Epidermal melanocyte (primary cell): ENCODE measurements around the gene DDIAS.
"Not testable (repeated sequence)": the region's sequence is repeated elsewhere in the genome, so short reads cannot be mapped to it uniquely, and the experiment has no call there.

ENCODE experiments used
- DNase-seq: peaks from one replicate; pipeline ENCODE4 v3.0.0; 2011; ENCODE audit warnings: low spot score; ENCODE audit not compliant: insufficient read length

The DDIAS gene

GRCh38 chr11:82901165-82901921, at the start of gene DDIAS:
DDIAS (plus strand) TSS chr11:82901736; CDS start chr11:82914739, 13,003 bp downstream.
- DNase-seq, result peak; percentile 86

- no peak for DNase-seq
Observed at GRCh38 chr11:82854242-82854641, 47.3 kb upstream of the DDIAS start.

GRCh38 chr11:82854916-82855315, 46.6 kb upstream of the DDIAS start:
- DNase-seq, result not testable (repeated sequence)

GRCh38 chr11:82855616-82856015, 45.9 kb upstream of the DDIAS start:
- DNase-seq, result no peak

- DNase-seq, result no peak
Observed at GRCh38 chr11:82857145-82857544, 44.4 kb upstream of the DDIAS start.

- no peak for DNase-seq
Observed at GRCh38 chr11:82858133-82858532, 43.4 kb upstream of the DDIAS start.

GRCh38 chr11:82858556-82859091, 42.9 kb upstream of the DDIAS start:
- DNase-seq, result no peak

- no peak for DNase-seq
Observed at GRCh38 chr11:82859750-82860149, 41.8 kb upstream of the DDIAS start.

GRCh38 chr11:82862379-82862778, 39.2 kb upstream of the DDIAS start:
- no peak for DNase-seq

- no peak for DNase-seq
Observed at GRCh38 chr11:82863209-82863608, 38.3 kb upstream of the DDIAS start.

- DNase-seq, result peak; percentile 49
Observed at GRCh38 chr11:82864268-82864667, 37.3 kb upstream of the DDIAS start.

- DNase-seq, result no peak
Observed at GRCh38 chr11:82865841-82866240, 35.7 kb upstream of the DDIAS start.

GRCh38 chr11:82867495-82868082, 33.9 kb upstream of the DDIAS start:
- peak; percentile 44 for DNase-seq

GRCh38 chr11:82869657-82870056, 31.9 kb upstream of the DDIAS start:
- DNase-seq, result no peak

- no peak for DNase-seq
Observed at GRCh38 chr11:82871646-82872045, 29.9 kb upstream of the DDIAS start.

- DNase-seq, result no peak
Observed at GRCh38 chr11:82872377-82873150, 29.0 kb upstream of the DDIAS start.

- DNase-seq, result no peak
Observed at GRCh38 chr11:82873919-82874333, 27.6 kb upstream of the DDIAS start.

- DNase-seq, result no peak
Observed at GRCh38 chr11:82874646-82875523, 26.7 kb upstream of the DDIAS start.

- no peak for DNase-seq
Observed at GRCh38 chr11:82883853-82884252, 17.7 kb upstream of the DDIAS start.

- no peak for DNase-seq
Observed at GRCh38 chr11:82889133-82890001, 12.2 kb upstream of the DDIAS start.
